Breast epithelium (tissue), 3 donors: ENCODE measurements around the gene FSIP2.

Experiments used
- POLR2A ChIP-seq: fragments of 450-650 bp; IDR thresholded peaks from one replicate; pipeline ENCODE4 v1.6.1; 2016; ENCODE audit warnings: antibody characterized with exemption, mild to moderate bottlenecking, moderate library complexity
- TF ChIP-seq, protein P1 (sequence below), 3 donors: fragments of 450-650 bp; IDR thresholded peaks; one replicate each; pipeline ENCODE4 v1.5.1; 2016 to 2017; ENCODE audit warnings: antibody characterized with exemption in 3 of 3, mild to moderate bottlenecking in 3 of 3, moderate library complexity in 3 of 3

DNA sequence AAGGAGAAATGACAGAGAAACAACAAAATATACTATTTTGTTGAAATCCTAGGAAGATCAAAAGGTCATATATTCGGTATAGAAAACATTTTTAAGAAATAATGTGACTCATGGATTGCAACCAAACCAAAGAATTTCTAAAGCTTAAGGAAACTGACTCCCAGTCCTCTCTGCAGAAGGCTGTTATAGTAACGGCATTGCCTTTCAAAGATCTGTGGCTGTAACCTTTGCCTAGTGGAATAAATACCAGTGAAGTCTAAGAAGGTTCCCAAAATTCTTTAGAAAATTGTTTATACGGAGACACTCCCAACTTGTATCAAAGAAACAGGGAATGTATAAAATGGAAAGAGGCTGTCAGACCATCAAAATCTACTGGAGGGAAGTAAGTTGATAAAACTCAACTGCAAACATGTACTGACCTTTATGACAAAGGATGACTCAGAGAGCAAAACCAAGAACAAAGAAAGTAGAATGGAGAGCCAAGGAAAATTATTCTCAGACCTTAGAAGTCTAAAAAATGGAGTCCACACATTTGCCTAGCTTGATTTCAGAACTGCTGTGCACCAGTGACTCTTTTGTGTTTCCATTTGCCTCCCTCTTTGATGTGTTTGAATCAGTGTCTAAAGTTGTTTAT is 48.6 kb upstream of the FSIP2 start:
- TF ChIP-seq, protein P1, sequence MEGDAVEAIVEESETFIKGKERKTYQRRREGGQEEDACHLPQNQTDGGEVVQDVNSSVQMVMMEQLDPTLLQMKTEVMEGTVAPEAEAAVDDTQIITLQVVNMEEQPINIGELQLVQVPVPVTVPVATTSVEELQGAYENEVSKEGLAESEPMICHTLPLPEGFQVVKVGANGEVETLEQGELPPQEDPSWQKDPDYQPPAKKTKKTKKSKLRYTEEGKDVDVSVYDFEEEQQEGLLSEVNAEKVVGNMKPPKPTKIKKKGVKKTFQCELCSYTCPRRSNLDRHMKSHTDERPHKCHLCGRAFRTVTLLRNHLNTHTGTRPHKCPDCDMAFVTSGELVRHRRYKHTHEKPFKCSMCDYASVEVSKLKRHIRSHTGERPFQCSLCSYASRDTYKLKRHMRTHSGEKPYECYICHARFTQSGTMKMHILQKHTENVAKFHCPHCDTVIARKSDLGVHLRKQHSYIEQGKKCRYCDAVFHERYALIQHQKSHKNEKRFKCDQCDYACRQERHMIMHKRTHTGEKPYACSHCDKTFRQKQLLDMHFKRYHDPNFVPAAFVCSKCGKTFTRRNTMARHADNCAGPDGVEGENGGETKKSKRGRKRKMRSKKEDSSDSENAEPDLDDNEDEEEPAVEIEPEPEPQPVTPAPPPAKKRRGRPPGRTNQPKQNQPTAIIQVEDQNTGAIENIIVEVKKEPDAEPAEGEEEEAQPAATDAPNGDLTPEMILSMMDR (IDR thresholded peaks at IDR 0.05) = no peak
- no peak for TF ChIP-seq POLR2A
